ENCODE measurements around the gene ACTR1B.
"Not testable (repeated sequence)": the region's sequence is repeated elsewhere in the genome, so short reads cannot be mapped to it uniquely, and the experiment has no call there.

ACTR1B gene

DNA sequence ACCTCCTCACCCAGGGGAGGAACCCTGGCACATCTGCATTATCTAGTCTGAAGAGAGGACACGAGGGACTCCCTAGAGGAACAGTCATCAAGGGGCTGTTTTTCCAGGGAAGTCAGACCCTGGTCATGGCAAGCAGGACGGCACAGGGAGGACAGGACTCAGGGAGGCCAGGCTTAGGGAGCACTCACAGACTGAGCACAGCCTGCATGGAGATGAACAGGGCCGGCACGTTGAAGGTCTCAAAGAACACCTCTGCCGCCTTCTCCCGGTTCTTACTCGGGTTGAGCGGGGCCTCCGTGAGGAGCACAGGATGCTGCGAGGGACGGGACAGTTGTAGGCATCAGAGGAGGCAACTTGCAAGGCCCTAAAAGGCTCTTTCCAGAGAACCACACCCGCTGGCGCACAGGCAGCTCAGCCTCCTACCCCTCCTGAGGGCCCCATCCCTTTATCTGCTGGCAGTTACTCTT is 5.1 kb downstream of the ACTR1B start:
- DNase-seq (ENCODE audit: low read depth in 3 of 3) = no peak

- DNase-seq (ENCODE audit: low read depth in 3 of 3) = no peak
These were observed 5.7 kb downstream of the ACTR1B start for GRCh38 chr2:97657986-97658690.

GRCh38 chr2:97656905-97657587 is 6.8 kb downstream of the ACTR1B start:
- no peak for DNase-seq (ENCODE audit: low read depth in 3 of 3)

DNA sequence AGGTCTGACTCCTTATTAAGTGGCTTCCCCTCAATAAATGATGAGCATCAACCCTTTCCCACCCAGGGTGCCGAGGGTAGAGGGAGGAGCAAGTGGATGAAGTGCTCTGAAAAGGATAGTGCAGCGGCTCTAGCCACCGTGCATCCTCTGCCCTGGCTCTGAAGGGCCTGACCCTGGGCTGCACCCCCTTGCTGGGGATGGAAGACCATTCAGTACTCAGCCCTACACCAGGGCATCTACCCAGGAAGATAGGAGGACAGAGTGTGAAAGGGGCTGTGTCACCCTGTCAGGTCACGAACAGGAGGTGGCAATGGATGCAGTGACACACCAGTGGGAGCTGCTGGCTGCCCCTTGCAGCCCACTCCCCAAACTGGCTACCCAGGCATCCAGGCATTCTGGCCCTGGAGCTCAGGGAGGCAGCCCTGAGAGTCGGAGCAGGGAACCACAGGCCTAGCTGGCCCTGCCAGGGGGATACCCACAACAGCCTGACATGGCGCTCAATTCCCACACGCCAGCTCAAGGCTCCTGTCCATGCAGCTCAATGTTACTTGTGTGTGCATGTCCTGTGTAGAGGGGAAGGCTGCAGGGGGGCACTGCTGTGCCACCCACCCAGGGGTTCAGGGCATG is 7.6 kb downstream of the ACTR1B start:
- DNase-seq (ENCODE audit: low read depth in 3 of 3) = no peak

DNA sequence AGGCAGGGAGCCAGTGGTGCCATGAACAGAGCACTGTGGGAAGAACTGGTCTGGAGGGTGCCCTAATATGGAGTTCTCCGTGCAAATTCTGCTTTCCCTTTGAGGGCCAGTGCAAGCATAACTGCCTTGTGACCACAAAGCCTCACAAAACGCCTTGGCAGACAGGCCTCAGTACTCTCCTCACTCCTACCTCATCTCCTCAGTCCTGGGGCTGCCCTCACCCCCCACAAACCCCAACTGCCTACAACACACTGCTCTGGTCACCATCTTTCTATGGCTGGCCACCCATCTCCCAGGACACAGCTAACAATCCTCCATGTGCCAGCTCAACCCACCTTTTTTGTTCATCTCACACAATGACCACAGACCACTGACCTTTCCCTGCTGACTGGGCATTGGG is 9.1 kb downstream of the ACTR1B start:
- DNase-seq (ENCODE audit: low read depth in 3 of 3) = no peak

DNA sequence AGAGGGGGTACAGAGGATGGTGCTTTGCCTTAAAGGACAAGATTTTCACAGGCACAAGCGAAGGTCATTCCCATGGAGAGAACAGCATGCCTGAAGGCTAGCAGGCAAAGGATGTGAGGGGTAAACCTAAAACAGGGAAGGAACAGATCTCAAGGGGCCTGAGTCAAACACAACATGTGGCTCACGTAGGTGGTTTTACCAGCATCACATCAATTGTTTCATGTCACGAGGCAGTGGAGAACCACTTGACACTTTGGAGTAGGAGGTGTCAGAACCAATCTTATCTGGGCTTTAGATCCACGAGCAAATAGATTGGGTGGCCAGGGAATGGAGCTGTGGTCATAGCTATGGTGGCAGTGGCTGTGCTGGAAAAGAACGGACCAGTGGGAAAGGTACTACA is 9.5 kb downstream of the ACTR1B start:
- no peak for DNase-seq (ENCODE audit: low read depth in 3 of 3)

DNA sequence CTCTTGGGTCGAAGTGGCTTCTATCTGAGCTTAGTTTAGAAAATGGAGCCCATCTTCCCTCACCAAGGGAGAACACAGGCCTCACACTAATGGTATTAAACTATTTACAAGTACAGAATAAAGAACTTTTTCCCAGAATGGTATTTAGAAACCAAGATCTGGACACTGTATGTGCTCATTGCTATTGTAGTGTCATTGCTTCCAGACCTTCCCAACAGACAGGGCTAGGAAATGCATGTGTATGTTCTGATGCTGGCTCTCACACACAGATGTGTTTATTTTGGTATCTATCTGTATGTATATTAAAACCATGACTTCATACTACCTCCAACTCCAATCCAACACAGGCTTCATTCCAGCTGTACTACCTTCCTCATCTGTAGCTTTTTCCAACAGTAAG is 10.0 kb downstream of the ACTR1B start:
- DNase-seq (ENCODE audit: low read depth in 3 of 3) = no peak

DNA sequence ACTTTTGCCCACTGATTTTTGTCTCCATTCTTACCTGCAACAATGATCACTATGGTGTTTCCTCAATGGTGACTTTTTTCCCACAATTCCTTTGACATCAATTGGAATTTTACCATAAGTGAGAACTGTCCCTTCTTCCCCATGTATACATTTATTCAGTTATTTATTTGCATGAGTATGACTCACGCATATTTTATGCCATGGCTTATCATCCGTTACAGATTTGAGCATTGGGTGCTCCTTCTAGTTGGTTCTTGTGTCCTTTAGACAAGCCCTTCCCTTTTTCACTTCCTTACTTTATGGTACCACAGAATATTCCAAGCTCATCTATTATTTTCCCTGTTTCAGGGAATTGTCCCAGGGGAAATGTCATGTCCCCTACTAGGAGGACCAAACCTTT is 10.4 kb downstream of the ACTR1B start:
- DNase-seq (ENCODE audit: low read depth in 3 of 3) = no peak

DNA sequence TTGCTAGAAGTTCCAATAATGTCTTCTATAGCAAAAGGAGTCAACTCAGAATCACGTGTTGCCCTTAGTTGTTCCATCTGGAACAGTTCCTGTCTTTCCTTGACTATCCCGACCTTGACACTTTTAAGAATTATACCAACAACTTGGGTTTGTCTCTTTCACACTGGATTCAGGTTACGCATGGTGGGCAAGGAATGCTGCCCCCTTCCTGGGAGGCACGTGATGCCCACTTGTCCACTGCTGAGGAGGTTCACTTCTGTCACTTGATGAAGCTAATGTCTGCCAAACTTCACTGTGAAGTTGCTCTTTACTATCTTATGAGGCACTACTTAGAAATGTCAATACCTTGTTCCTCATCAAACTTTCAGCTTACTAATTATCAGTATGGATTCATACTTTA is 12.7 kb downstream of the ACTR1B start:
- no peak for DNase-seq (ENCODE audit: low read depth in 3 of 3)

- DNase-seq (ENCODE audit: low read depth in 3 of 3) = no peak
These were observed 16.9 kb downstream of the ACTR1B start for GRCh38 chr2:97646977-97647376.

DNA sequence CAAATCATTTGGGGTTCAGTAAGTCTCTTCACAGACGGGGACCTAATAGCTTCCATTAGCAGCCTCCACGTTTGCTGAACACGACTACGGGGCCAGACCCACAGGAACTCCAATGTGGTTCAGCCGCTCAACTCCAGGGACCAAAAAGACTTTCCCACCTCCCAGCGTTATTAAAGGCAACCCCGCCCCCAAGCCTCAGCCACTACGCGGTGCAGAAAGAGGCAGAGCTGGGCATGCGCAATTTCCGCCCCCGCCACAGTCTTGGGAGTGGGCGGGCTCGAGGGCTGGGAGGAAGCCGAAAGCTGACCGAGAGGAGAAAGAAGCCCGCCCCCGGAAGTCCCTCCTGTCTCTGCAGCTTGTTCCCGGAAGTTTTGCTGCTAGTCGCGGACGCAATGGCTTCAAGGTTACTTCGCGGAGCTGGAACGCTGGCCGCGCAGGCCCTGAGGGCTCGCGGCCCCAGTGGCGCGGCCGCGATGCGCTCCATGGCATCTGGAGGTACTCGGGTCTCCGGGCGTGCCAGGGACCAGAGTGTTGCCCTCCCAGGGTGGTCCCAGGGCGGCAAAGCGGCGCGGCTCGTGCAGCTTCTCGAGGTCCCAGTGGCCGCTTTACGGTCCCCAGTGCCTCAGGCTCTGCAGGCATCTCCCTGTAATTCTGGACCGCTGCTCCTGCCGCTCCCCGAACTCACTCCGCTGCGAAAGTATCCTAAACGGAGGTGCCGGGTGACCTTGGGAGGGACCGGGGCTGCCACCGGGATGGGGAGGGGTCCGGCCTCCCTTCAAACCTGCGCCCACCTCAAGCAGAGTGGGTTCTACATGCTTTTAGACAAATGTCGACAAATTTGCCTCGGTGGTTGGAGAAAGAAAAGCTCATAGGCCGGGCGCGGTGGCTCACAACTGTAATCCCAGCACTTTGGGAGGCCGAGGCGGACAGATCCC is 17.9 kb downstream of the ACTR1B start, which contains the start of gene COX5B:
TSS of gene COX5B (plus strand) at position 368 of the 935 bp plus-strand sequence. CDS start at position 393, 25 bp downstream.
- DNase-seq (ENCODE audit: low read depth in 3 of 3) = peak; percentile 98 to 99 (median 98)

- DNase-seq (ENCODE audit: low read depth in 3 of 3) = no peak
These were observed 18.6 kb downstream of the ACTR1B start for GRCh38 chr2:97645112-97645694.

DNA sequence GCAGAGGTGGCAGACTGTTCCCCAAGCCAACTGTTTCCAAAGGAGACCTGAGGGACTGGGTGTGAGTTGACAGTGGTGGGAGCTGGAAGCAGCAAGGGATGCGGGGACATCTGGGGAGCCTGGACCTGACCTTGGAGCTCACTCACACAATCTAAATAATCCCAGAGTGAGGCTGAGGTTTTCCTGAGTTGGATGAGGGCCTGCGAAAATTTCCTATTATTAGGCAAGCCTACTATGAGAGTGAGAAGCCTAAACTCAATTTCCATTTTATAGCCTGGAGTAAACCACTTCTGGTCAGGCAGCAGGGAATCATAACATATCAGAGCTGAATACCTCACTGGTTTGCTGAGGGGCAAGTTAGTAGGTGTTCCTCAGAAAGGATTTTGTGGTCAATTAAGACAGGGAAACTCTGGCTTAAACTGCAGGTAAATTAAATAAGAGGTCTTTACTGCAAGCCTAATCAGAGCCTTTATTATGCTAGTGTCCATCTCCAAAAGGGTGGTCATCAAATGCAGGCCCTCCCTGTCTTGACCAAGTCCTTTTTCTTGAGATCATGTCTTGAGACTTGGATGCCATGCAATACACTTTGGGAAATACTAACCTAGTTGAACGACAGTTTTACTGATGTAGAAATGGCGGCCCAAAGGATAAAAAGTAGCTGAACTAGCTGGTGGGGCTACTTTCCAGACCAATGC is 19.7 kb downstream of the ACTR1B start:
- no peak for DNase-seq (ENCODE audit: low read depth in 3 of 3)

DNA sequence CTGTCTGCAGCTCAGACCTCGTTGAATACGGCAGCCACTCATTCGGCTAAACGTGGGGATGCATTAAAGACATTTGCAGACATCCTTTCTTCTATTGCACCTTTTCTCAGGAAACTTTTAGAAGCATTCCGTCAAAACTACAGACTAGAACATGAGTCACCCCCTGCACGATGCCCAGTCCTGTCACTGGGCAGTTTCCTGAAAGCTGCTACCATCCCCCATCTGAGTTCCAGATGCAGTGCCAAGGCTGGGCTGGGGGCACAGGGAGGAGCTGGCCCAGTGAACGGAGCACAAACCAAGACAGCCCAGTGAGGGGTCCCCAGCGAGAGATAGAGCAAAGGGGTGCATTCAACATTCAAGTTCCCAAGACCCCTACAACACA is 37.8 kb downstream of the ACTR1B start:
- not testable (repeated sequence) for DNase-seq (ENCODE audit: low read depth in 3 of 3)

GRCh38 chr2:97625354-97626048 is 38.3 kb downstream of the ACTR1B start:
- not testable (repeated sequence) for DNase-seq (ENCODE audit: low read depth in 3 of 3)

DNA sequence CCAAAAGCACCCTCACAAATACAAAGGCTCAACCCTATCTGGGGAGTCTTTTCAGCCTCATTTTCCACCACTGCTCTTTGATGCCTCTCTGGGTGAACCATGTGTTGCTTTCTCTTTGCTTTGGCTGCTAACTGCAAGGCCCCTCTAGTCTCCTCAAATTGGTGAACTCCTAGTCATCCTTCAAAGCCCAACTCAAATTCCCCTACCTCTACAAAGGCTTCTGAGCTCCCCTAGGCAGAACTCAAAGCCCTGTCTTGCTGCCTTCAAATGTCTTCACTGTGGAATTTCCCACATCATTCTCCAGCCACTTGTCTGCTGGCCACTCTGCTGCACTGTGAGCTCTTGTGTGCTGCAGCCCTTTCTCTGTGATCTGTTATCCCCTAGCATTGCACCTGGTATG is 40.9 kb downstream of the ACTR1B start:
- DNase-seq (ENCODE audit: low read depth in 3 of 3) = not testable (repeated sequence)

DNA sequence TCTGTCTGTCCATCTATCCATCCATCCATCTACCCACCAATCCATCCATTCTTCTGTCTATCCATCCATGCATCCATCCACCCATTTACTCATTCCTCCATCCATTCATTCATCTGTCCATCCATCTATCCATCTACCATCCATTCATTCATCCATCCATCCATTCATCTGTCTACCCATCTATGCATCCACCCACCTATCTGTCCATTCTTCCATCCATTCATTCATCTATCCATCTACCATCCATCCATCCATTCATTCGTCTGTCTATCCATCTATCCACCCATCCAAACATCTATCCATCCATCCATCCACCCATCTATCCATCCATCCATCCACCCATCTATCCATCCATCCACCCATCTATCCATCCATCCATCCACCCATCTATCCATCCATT is 43.4 kb downstream of the ACTR1B start:
- DNase-seq (ENCODE audit: low read depth in 3 of 3) = not testable (repeated sequence)

DNA sequence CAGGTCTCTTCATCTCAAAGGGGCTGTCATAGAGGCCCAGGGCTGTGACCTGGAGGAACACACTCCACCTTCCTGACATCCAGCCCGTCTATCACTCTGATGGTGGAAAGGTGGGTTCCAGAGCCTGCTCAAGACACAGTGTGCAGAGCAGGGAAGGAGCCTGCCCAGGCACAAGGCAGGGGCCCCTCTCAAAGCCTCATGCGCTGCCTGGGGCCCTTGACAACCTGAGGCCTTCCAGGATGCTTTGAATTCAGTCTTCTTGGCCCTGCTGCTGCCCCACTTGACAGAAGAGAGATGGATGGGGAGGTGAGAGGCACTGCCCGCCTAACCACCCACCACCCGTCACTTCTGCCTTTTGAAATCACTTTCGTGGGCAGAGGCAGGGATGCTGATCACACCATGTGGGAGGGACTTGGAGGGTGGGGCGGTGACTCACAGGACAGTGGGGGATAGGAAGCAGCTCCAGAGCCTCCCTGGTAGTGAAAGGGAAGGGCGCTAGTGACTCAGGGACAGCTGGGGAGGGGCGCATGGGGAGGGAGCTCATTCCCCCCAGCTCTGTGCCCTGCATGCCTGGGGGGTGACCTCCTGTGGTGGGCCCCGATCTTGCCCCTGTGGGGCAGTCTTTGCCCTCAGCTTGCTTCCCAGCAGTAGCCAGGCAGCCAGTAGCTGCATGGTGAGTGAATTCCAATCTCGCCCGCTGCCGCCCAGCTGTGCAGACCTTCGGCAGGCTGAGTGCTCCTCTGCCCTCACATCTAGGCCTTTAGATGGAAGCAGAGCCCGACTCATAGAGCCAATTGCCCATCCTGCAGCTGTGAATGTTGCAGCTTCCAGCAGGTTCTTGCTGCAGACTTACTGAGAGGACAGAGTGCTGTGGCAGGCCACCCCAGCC is 44.7 kb downstream of the ACTR1B start:
- DNase-seq (ENCODE audit: low read depth in 3 of 3) = not testable (repeated sequence)

DNA sequence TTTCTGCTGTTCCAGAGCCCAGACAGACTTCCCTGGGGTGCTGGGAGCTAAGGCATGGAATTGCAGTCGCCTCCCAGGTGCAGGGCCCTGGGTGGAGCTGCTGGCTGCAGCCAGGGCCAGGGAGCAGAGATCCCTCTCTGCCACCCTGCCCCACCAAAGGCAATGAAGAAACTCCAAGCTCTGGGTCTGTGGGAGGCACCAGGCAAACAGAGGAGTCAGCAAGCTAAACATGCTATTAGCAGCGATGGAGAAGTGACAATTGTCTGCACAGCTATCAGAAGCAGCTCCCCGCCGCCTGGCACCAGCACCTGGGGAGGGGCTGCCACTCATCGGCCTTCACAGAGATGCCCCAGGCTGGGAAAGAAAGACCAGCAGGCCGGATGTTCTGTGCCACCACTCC is 45.9 kb downstream of the ACTR1B start:
- no peak for DNase-seq (ENCODE audit: low read depth in 3 of 3)

Measured in stimulated activated CD4-positive, alpha-beta T cell treated with anti-CD3 and anti-CD28 coated beads, TNF-alpha, amount 100 ng/mL, for 48 hours (primary cell).